Gastrocnemius medialis (tissue), 4 donors: ENCODE results near the gene P4HA1. TPM values are rescaled to one million over a fixed set of nuclear protein-coding genes. Genes with fewer than 3 reads are reported as not detected.
A peak's percentile ranks its signal among the peaks of the same experiment; 100 is the strongest.

Experiments
- ATAC-seq, 2 donors: fragments of 150-250 bp; one replicate each; pipeline ENCODE4 v1.9.1; 2016
- DNase-seq, 2 donors: peaks; one replicate each; pipeline ENCODE4 v3.0.0-alpha.2; 2019
- H3K27ac ChIP-seq, 4 donors: fragments of 200-600 bp; sonication (generic); 1 replicate in 1 of 4; 2 replicates in 3 of 4; pipeline ENCODE4 v1.5.1; 2016 to 2018; ENCODE audit warnings: mild to moderate bottlenecking in 2 of 4, moderate library complexity in 1 of 4
- H3K27me3 ChIP-seq, 3 donors: fragments of 200-600 bp; sonication (generic) in 2 of 3; 1 replicate in 1 of 3; 2 replicates in 2 of 3; pipeline versions ENCODE4 v1.5.1 to v1.6.0; 2016 to 2019; ENCODE audit warnings: mild to moderate bottlenecking in 1 of 3, moderate library complexity in 1 of 3
- H3K36me3 ChIP-seq, 2 donors: fragments of 200-600 bp; sonication (generic) in 1 of 2; one replicate each; pipeline ENCODE4 v1.5.1; 2017 to 2018
- H3K4me1 ChIP-seq, 2 donors: fragments of 200-600 bp; sonication (generic) in 1 of 2; one replicate each; pipeline ENCODE4 v1.5.1; 2016 to 2017; ENCODE audit warnings: mild to moderate bottlenecking in 2 of 2
- H3K4me3 ChIP-seq, 4 donors: fragments of 200-600 bp; sonication (generic) in 3 of 4; 1 replicate in 1 of 4; 2 replicates in 3 of 4; pipeline ENCODE4 v1.5.1; 2016 to 2019; ENCODE audit warnings: mild to moderate bottlenecking in 2 of 4
- H3K9me3 ChIP-seq, 3 donors: fragments of 200-600 bp; sonication (generic) in 2 of 3; 1 replicate in 1 of 3; 2 replicates in 2 of 3; pipeline ENCODE4 v1.5.1; 2016 to 2019
- POLR2A ChIP-seq, 2 donors: fragments of 450-650 bp; IDR thresholded peaks; one replicate each; pipeline ENCODE4 v1.6.1; 2017; ENCODE audit warnings: antibody characterized with exemption in 2 of 2, mild to moderate bottlenecking in 2 of 2, moderate library complexity in 2 of 2
- in situ Hi-C, 4 donors: fragments of 200-750 bp; cut with MboI; loops; one replicate each; pipeline versions ENCODE4 v1.15.0 to v1.8.0; 2017; ENCODE audit warnings: low sequenced_read_pairs in 4 of 4
- intact Hi-C: fragments of 100-400 bp; cut with DNase I; formaldehyde crosslinking; loops from one replicate; pipeline ENCODE4 v1.15.1; 2023; ENCODE audit warnings: low total_unique reads
- total RNA-seq, 4 donors: library from RNA; depleted of rRNA; stranded (reverse); fragments of >200 nt; gene quantifications; one replicate each; pipeline versions ENCODE4 v1.1.0 to v1.2.3, GENCODE V29; 2016
- TF ChIP-seq, protein P1 (sequence below), 5 experiments: fragments of 450-650 bp in 3 of 5; fragments of 200-600 bp in 2 of 5; sonication (generic) in 2 of 5; IDR thresholded peaks in 4 of 5; conservative IDR thresholded peaks in 1 of 5; 1 replicate in 4 of 5; 2 replicates in 1 of 5; pipeline ENCODE4 v1.5.1; 2016 to 2019; ENCODE audit warnings: antibody characterized with exemption in 5 of 5, mild to moderate bottlenecking in 3 of 5, moderate library complexity in 3 of 5

P4HA1 gene
- total RNA-seq, 4 donors from 2014 or later: 65.3 to 348 (median 217) TPM

DNA sequence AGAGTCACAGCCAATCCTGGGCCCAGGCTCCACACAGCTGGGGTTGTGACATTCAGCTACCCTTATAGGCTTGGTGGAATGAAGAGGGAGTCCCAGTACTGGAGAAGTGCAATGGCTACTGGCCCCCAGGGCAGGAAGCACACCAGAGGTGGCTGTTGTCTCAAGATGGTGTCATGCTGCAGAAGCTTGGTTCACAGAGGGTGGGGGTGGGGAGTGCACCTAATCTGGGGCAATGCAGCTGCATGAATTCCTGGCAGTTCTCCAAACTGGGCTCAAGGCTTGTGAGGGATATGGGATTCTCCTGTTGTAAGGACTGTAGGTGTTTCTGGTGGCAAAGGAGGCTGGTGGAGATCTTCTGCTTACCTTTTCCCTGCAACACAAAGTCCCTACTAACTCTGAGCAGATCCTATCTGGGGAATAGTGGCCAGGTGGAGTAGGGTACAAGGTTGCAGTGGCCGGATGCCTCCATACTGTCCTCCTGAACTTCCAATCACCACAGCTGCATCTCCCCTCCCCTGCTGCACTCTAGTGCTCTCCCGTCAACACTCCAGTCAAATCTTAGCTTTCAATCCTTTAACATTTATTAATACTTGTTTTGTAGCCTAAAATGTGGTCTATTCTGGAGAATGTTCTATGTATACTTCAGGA lies 114.7 kb downstream of the P4HA1 start:
- Histone ChIP-seq H3K4me1 (no peaks in the 10 kb centered on the region), H3K27me3 (no peaks in the 10 kb centered on the region), H3K36me3 (no peaks in the 10 kb centered on the region), H3K9me3 (no peaks in the 10 kb centered on the region), H3K4me3 (no peak overlapping the region), H3K27ac (no peak overlapping the region)
- DNase-seq (peak in 1 of 2 donors; percentile 47), ATAC-seq (peak; percentile 29 to 39)
- intact Hi-C loops (no loop called here), in situ Hi-C loops (no loop called here)
- TF ChIP-seq, protein P1, sequence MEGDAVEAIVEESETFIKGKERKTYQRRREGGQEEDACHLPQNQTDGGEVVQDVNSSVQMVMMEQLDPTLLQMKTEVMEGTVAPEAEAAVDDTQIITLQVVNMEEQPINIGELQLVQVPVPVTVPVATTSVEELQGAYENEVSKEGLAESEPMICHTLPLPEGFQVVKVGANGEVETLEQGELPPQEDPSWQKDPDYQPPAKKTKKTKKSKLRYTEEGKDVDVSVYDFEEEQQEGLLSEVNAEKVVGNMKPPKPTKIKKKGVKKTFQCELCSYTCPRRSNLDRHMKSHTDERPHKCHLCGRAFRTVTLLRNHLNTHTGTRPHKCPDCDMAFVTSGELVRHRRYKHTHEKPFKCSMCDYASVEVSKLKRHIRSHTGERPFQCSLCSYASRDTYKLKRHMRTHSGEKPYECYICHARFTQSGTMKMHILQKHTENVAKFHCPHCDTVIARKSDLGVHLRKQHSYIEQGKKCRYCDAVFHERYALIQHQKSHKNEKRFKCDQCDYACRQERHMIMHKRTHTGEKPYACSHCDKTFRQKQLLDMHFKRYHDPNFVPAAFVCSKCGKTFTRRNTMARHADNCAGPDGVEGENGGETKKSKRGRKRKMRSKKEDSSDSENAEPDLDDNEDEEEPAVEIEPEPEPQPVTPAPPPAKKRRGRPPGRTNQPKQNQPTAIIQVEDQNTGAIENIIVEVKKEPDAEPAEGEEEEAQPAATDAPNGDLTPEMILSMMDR (IDR thresholded peaks at IDR 0.05 in 4 of 5, conservative IDR thresholded peaks at IDR 0.05 in 1 of 5): no peak
- TF ChIP-seq POLR2A (IDR thresholded peaks at IDR 0.05): no peak

DNA sequence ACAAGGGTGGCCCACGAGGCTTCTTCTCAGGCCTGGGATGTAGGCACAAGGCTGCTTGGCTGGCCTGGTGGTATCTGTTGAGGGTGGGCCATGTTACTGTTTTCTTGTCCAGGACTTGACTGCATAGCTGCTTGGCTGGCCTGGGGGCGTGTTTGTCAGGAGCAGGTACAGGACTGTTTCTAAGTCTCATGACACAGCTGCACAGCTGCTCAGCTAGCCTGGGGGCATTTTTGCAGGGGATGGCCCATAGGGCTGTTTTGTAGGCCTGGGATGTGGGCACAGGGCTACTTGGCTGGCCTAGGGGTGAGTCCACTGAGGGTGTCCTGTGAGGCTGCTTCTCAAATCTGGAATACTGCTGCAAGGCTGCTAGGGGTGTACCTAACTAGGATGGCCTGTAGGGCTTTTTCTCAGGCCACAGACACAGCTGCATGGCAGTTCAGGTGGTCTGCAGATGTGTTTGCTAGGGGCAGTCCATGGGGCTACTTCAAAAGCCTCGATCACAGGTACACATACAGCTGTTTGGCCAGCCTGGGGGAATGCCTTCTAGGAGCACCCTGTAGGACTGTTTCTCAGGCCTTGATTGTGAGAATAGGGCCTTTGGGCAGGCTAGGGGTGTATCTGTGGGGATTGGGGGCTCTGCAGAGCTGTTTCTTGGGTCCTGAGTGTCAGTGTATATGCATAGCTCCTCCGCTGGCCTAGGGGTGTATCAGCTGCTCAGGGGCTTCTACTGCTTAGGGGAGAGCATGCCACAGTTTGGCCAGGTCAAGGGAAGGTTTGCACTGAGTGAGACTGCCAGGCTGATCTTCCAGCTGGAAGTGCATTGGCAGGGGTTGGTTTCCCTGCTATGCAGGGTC lies 115.4 kb downstream of the P4HA1 start:
- intact Hi-C loops (no loop called here), in situ Hi-C loops (no loop called here)
- Histone ChIP-seq H3K9me3 (no peaks in the 10 kb centered on the region), H3K27me3 (no peaks in the 10 kb centered on the region), H3K36me3 (no peaks in the 10 kb centered on the region), H3K27ac (no peak overlapping the region), H3K4me1 (no peaks in the 10 kb centered on the region), H3K4me3 (no peak overlapping the region)
- ATAC-seq (peak; percentile 20 to 26), DNase-seq (peak in 1 of 2 donors; percentile 26)
- TF ChIP-seq, protein P1 (IDR thresholded peaks at IDR 0.05 in 4 of 5, conservative IDR thresholded peaks at IDR 0.05 in 1 of 5): no peak
- no peak for TF ChIP-seq POLR2A (IDR thresholded peaks at IDR 0.05)

DNA sequence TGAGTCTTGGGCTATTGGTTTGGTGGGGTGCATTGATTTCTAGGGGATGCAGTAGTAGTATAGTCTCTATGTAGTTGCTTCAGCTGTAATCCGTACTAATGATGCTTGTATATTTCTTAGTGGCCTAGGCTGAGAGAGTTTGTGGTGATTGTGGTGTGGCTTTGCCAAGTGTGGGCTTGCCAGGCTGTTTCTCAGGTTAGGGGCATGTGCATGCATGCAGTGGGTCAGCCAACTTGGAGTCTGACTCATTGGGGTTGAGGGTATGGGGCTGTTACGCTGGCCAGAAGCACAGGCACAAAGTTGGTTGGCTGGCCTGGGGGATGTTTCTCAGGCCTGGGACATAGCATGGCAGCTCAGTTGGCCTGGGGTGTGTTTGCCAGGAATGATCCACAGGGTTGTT lies 116.3 kb downstream of the P4HA1 start:
- ATAC-seq: peak; percentile 5 to 15
- in situ Hi-C loops: no loop called here

DNA sequence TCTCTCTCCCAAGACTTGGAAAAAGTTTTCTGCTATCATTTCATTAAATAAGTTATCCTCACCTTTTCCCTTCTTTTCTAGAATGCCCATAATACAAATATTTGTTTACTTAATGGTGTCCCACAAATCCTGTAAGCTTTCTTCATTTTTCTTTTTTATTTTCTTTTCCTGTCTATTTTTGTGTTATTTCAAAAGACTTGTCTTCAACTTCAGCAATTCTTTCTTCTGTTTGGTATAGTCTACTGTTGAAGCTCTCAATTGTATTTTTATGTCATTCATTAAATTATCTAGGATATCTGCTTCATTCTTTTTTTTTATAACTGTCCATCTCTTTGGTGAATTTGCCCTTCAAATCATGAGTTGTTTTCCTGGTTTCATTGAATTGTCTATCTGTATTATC lies 117.0 kb downstream of the P4HA1 start:
- no peaks in the 10 kb centered on the region for H3K4me1 ChIP-seq
- in situ Hi-C loops: no loop called here
- H3K36me3 ChIP-seq: no peaks in the 10 kb centered on the region
- ATAC-seq: no peak
- no peaks in the 10 kb centered on the region for H3K27me3 ChIP-seq
- DNase-seq: no peak
- intact Hi-C loops: no loop called here
- H3K27ac ChIP-seq: no peak overlapping the region
- peaks cover 0 to 7% (median 5%) of the 10 kb centered on the region in 3 donors for H3K9me3 ChIP-seq
- TF ChIP-seq POLR2A (IDR thresholded peaks at IDR 0.05): no peak
- TF ChIP-seq, protein P1 (IDR thresholded peaks at IDR 0.05 in 4 of 5, conservative IDR thresholded peaks at IDR 0.05 in 1 of 5): no peak
- H3K4me3 ChIP-seq: no peak overlapping the region

More for the DNA sequence above, 116.3 kb downstream of the P4HA1 start:
- intact Hi-C loops: no loop called here
- Histone ChIP-seq H3K27ac (no peak overlapping the region), H3K36me3 (no peaks in the 10 kb centered on the region), H3K9me3 (peaks cover 0 to 6% (median 1%) of the 10 kb centered on the region in 3 donors), H3K4me1 (no peaks in the 10 kb centered on the region), H3K27me3 (no peaks in the 10 kb centered on the region), H3K4me3 (no peak overlapping the region)
- peak in 1 of 2 donors; percentile 36 for DNase-seq
- TF ChIP-seq, protein P1 (IDR thresholded peaks at IDR 0.05 in 4 of 5, conservative IDR thresholded peaks at IDR 0.05 in 1 of 5): no peak
- TF ChIP-seq POLR2A (IDR thresholded peaks at IDR 0.05): no peak
